Ascending aorta (tissue), 2 donors: ENCODE measurements around the gene INPP5B. TPM values are rescaled to one million over a fixed set of nuclear protein-coding genes. Genes with fewer than 3 reads are reported as not detected.
A peak's percentile ranks its signal among the peaks of the same experiment; 100 is the strongest.
"Not testable (repeated sequence)": the region's sequence is repeated elsewhere in the genome, so short reads cannot be mapped to it uniquely, and the experiment has no call there.

Experiments used
- DNase-seq, 2 donors: peaks; one replicate each; pipeline ENCODE4 v3.0.0-alpha.2; 2019; ENCODE audit warnings: low spot score in 2 of 2
- H3K27ac ChIP-seq, 2 donors: fragments of 200-600 bp; sonication (generic); one replicate each; pipeline ENCODE4 v1.5.1; 2016 to 2017; ENCODE audit warnings: mild to moderate bottlenecking in 1 of 2
- H3K27me3 ChIP-seq: fragments of 200-600 bp; sonication (generic); one replicate; pipeline ENCODE4 v1.5.1; 2017
- H3K36me3 ChIP-seq, 2 donors: fragments of 200-600 bp; sonication (generic); one replicate each; pipeline ENCODE4 v1.5.1; 2016
- H3K4me1 ChIP-seq, 2 donors: fragments of 200-600 bp; sonication (generic); one replicate each; pipeline ENCODE4 v1.5.1; 2016 to 2017; ENCODE audit warnings: mild to moderate bottlenecking in 1 of 2
- H3K4me3 ChIP-seq, 2 donors: fragments of 200-600 bp; sonication (generic); one replicate each; pipeline ENCODE4 v1.5.1; 2016 to 2017; ENCODE audit warnings: mild to moderate bottlenecking in 1 of 2
- H3K9me3 ChIP-seq, 2 donors: fragments of 200-600 bp; sonication (generic); one replicate each; pipeline ENCODE4 v1.5.1; 2016
- CTCF ChIP-seq, 3 experiments: fragments of 200-600 bp in 2 of 3; fragments of 450-650 bp in 1 of 3; sonication (generic) in 2 of 3; IDR thresholded peaks; one replicate each; pipeline ENCODE4 v1.5.1; 2016 to 2019; ENCODE audit warnings: antibody characterized with exemption in 3 of 3, mild to moderate bottlenecking in 1 of 3, moderate library complexity in 1 of 3
- intact Hi-C: fragments of 100-400 bp; cut with DNase I; formaldehyde crosslinking; loops from one replicate; pipeline ENCODE4 v1.15.1; 2023
- total RNA-seq: library from RNA; depleted of rRNA; stranded (reverse); fragments of >200 nt; gene quantifications from one replicate; pipeline ENCODE4 v1.1.0, GENCODE V29; 2016

INPP5B gene
- total RNA-seq, 1 donor from 2014 or later = 11.7 TPM

GRCh38 chr1:37940299-37940947 lies 6.4 kb downstream of the INPP5B start:
- H3K4me1 ChIP-seq = peaks cover 0 to 7% of the 10 kb centered on the region in 2 donors
- no peak overlapping the region for H3K27ac ChIP-seq
- no peaks in the 10 kb centered on the region for H3K9me3 ChIP-seq
- intact Hi-C loops = no loop called here
- no peak for TF ChIP-seq CTCF (IDR thresholded peaks at IDR 0.05)
- peaks cover 62 to 91% of the 10 kb centered on the region in 2 donors for H3K36me3 ChIP-seq
- no peak overlapping the region for H3K4me3 ChIP-seq
- DNase-seq = no peak
- H3K27me3 ChIP-seq = no peaks in the 10 kb centered on the region

DNA sequence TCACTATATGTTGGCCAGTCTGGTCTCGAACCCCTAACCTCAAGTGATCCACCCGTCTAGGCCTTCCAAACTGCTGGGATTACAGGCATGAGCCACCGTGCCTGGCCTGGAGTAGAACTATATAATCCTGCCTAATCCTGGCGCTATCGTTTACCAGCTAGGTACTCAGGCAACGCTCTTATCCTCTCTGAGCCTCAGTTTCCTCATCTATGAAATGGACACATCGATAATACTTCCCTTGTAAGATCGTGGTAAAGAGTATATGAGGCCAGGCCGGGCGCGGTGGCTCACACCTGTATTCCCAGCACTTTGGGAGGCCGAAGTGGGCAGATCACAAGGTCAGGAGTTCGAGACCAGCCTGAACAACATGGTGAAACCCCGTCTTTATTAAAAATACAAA lies 10.1 kb downstream of the INPP5B start:
- H3K36me3 ChIP-seq = peaks cover 51 to 68% of the 10 kb centered on the region in 2 donors
- intact Hi-C loops, H3K9me3 ChIP-seq, H3K4me3 ChIP-seq, H3K27me3 ChIP-seq, H3K4me1 ChIP-seq, DNase-seq, H3K27ac ChIP-seq: not testable (repeated sequence)

DNA sequence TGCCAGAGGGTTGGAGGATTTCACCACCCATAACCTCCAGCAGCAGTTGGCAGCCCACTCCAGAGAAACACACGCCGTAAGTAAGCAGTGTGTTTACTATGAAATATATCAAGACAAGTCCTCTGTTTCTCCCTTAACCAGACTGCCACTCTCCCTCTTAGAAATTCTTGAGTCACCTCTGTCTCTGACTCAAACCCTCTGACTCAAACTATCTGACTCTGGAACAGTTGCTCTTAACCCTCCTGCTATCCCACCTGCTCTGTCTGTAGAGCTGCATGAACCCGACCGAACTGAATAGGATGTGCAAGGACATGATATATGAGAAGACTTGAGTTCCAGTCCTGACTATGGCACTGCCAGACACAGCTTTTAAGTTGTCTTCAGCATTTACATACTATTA lies 14.1 kb downstream of the INPP5B start:
- Histone ChIP-seq H3K36me3 (peaks cover 23 to 33% of the 10 kb centered on the region in 2 donors), H3K9me3 (no peaks in the 10 kb centered on the region), H3K4me3 (no peak overlapping the region), H3K4me1 (peaks cover 0 to 14% of the 10 kb centered on the region in 2 donors), H3K27me3 (no peaks in the 10 kb centered on the region), H3K27ac (no peak overlapping the region)
- DNase-seq = no peak
- no peak for TF ChIP-seq CTCF (IDR thresholded peaks at IDR 0.05)
- intact Hi-C loops = loop anchor here (5.0 kb wide), 2 partner anchors 40 to 55 kb away; no protein-coding TSS in a partner anchor

DNA sequence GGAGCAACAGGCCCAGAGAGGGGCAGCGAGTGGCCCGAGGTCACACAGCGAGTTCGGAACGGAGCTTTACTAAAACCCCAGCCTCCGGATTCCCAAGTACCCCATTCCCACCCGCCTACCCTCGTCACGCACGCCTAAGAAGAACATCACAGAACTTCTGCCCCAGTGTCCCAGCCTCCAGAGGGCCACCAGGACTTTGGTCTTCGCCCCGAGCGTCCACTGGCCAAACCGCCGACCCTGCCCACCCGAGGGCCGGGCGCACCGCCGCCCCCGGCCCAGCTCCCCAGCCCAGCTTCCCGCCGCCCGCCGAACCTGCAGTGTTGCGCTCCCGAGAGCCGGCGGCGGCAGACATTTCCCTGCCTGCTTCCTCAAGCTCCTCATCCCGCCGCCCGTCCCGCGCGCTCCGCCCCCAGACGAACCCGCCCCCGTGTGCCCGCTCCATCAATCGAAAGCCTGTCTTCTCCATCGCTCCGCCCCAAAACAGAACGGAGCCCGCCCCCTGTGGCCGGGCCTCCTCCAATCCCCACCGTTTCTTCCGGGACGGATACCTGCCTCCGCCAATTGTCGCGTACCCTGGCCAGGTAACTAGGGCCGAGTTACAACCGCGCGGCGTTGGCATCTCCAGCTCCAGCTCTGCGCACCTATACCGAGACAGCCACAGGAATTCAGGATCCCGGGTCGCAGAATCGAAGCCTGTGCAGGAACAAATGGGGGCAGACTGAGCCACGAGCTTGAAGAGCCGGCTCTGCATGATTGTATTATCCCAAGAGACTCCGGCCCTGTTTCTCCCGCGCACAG lies 15.3 kb downstream of the INPP5B start:
- Histone ChIP-seq H3K36me3 (peaks cover 14 to 21% of the 10 kb centered on the region in 2 donors), H3K27me3 (no peaks in the 10 kb centered on the region)

GRCh38 chr1:37931102-37931360 lies 15.8 kb downstream of the INPP5B start:
- intact Hi-C loops = loop anchor here (2.0 to 5.0 kb wide), 4 partner anchors 16 to 72 kb away; partner anchors contain the start of genes INPP5B and MTF1
- H3K4me3 ChIP-seq = peak overlapping the region; percentile 82 to 94
- peak overlapping the region; percentile 79 to 83 for H3K27ac ChIP-seq
- TF ChIP-seq CTCF (IDR thresholded peaks at IDR 0.05) = no peak
- H3K27me3 ChIP-seq = no peaks in the 10 kb centered on the region
- no peak for DNase-seq
- peaks cover 9 to 15% of the 10 kb centered on the region in 2 donors for H3K36me3 ChIP-seq
- H3K9me3 ChIP-seq = no peaks in the 10 kb centered on the region
- H3K4me1 ChIP-seq = peaks cover 4 to 22% of the 10 kb centered on the region in 2 donors

More for the DNA sequence above, 15.3 kb downstream of the INPP5B start:
- peak in 1 of 3 experiments; percentile 3 for TF ChIP-seq CTCF (IDR thresholded peaks at IDR 0.05)
- H3K27ac ChIP-seq = peak overlapping the region; percentile 79 to 83
- H3K4me1 ChIP-seq = peaks cover 0 to 18% of the 10 kb centered on the region in 2 donors
- intact Hi-C loops = loop anchor here (2.0 to 5.0 kb wide), 4 partner anchors 15 to 73 kb away; partner anchors contain the start of genes INPP5B and MTF1
- H3K4me3 ChIP-seq = peak overlapping the region; percentile 82 to 94
- peak; percentile 86 to 97 for DNase-seq
- H3K9me3 ChIP-seq = no peaks in the 10 kb centered on the region
